Ishikawa (cell line): ENCODE results near the gene RASGRP4.

Experiments
- CEBPB ChIP-seq: IDR thresholded peaks from 2 replicates; pipeline ENCODE4 v1.6.1; 2012
- CREB1 ChIP-seq: IDR thresholded peaks from 2 replicates; pipeline ENCODE4 v1.6.1; 2012; ENCODE audit warnings: low read depth
- EP300 ChIP-seq: IDR thresholded peaks from 2 replicates; pipeline ENCODE4 v1.6.1; 2012; ENCODE audit warnings: borderline replicate concordance
- FOXM1 ChIP-seq: IDR thresholded peaks from 2 replicates; pipeline ENCODE4 v1.6.1; 2012; ENCODE audit warnings: low read depth, borderline replicate concordance
- MAX ChIP-seq: IDR thresholded peaks from 2 replicates; pipeline ENCODE4 v1.6.1; 2012
- NFIC ChIP-seq: IDR thresholded peaks from 2 replicates; pipeline ENCODE4 v1.6.1; 2012
- RAD21 ChIP-seq: IDR thresholded peaks from 2 replicates; pipeline ENCODE4 v1.6.1; 2012; ENCODE audit warnings: low read depth
- REST ChIP-seq: IDR thresholded peaks from 2 replicates; pipeline ENCODE4 v1.6.1; 2012; ENCODE audit warnings: low read depth, mild to moderate bottlenecking
- TEAD4 ChIP-seq: IDR thresholded peaks from 2 replicates; pipeline ENCODE4 v1.6.1; 2012
- YY1 ChIP-seq: IDR thresholded peaks from 2 replicates; pipeline ENCODE4 v1.6.1; 2012; ENCODE audit warnings: low read depth
- ZBTB7A ChIP-seq: IDR thresholded peaks from 2 replicates; pipeline ENCODE4 v1.6.1; 2012; ENCODE audit warnings: low read depth

- no peak for TF ChIP-seq RAD21
- TF ChIP-seq YY1: no peak
- TF ChIP-seq CEBPB: no peak
- TF ChIP-seq EP300: no peak
- no peak for TF ChIP-seq ZBTB7A
- no peak for TF ChIP-seq CREB1
- TF ChIP-seq NFIC: no peak
- no peak for TF ChIP-seq MAX
- no peak for TF ChIP-seq REST
- no peak for TF ChIP-seq FOXM1
- TF ChIP-seq TEAD4: no peak
Observed at GRCh38 chr19:38466050-38466449, 40.0 kb upstream of the RASGRP4 start.
